DND-41 (cell line): ENCODE measurements around the gene ADD1.
A peak's percentile ranks its signal among the peaks of the same experiment; 100 is the strongest.

Experiments used
- ATAC-seq: fragments of 200-7000 bp; cut with Tn5 transposase; 3 replicates; pipeline ENCODE4 v1.9.1; 2021; ENCODE audit warnings: low read depth; ENCODE audit not compliant: insufficient read depth
- DNase-seq: peaks from one replicate; pipeline ENCODE4 v3.0.0-alpha.2; 2020
- H2AFZ ChIP-seq: 2 replicates; pipeline ENCODE4 v1.6.0; 2012; ENCODE audit warnings: low read depth, low read length
- H3K27ac ChIP-seq: 2 replicates; pipeline ENCODE4 v1.5.1; 2012; ENCODE audit warnings: low read length, inconsistent platforms
- H3K27me3 ChIP-seq: fragments of 200-600 bp; sonication (generic); 2 replicates; pipeline ENCODE4 v1.6.0; 2012; ENCODE audit warnings: low read length, mild to moderate bottlenecking, inconsistent platforms; ENCODE audit not compliant: insufficient read depth, poor library complexity
- H3K36me3 ChIP-seq: 2 replicates; pipeline ENCODE4 v1.5.1; 2012; ENCODE audit warnings: low read length, inconsistent platforms; ENCODE audit not compliant: insufficient read depth
- H3K4me1 ChIP-seq: 2 replicates; pipeline ENCODE4 v1.5.1; 2012; ENCODE audit warnings: mild to moderate bottlenecking, low read length; ENCODE audit not compliant: insufficient read depth
- H3K4me2 ChIP-seq: 2 replicates; pipeline ENCODE4 v1.6.0; 2012; ENCODE audit warnings: mild to moderate bottlenecking, moderate library complexity, low read length, inconsistent platforms; ENCODE audit not compliant: insufficient read depth
- H3K4me3 ChIP-seq, 2 experiments: fragments of 200-600 bp in 1 of 2; shearing (Covaris generic) in 1 of 2; 2 replicates each; pipeline ENCODE4 v1.5.1; 2012 to 2016; ENCODE audit warnings: inconsistent platforms in 2 of 2, low read length in 2 of 2, mild to moderate bottlenecking in 2 of 2, low read depth in 1 of 2, moderate library complexity in 1 of 2
- H3K79me2 ChIP-seq: 2 replicates; pipeline ENCODE4 v1.6.0; 2012; ENCODE audit warnings: low read length, inconsistent platforms; ENCODE audit not compliant: insufficient read depth
- H3K9ac ChIP-seq: 2 replicates; pipeline ENCODE4 v1.6.0; 2012; ENCODE audit warnings: low read depth, mild to moderate bottlenecking, inconsistent platforms, low read length, moderate library complexity
- H3K9me3 ChIP-seq: 2 replicates; pipeline ENCODE4 v1.5.1; 2012; ENCODE audit warnings: low read length, moderate library complexity, mild to moderate bottlenecking, inconsistent platforms; ENCODE audit not compliant: insufficient read depth, severe bottlenecking
- H4K20me1 ChIP-seq: 2 replicates; pipeline ENCODE4 v1.6.0; 2012; ENCODE audit warnings: low read length; ENCODE audit not compliant: insufficient read depth
- EZH2 ChIP-seq: IDR thresholded peaks from 3 replicates; pipeline ENCODE4 v1.6.1; 2012; ENCODE audit warnings: borderline replicate concordance, low read depth, mild to moderate bottlenecking, moderate library complexity, low read length, inconsistent platforms; ENCODE audit not compliant: severe bottlenecking
- TF ChIP-seq, protein P1 (sequence below): IDR thresholded peaks from 2 replicates; pipeline ENCODE4 v1.5.1; 2012; ENCODE audit warnings: borderline replicate concordance, low read length, moderate library complexity, mild to moderate bottlenecking; ENCODE audit not compliant: poor library complexity, severe bottlenecking; ENCODE audit errors: extremely low read depth

The ADD1 gene

DNA sequence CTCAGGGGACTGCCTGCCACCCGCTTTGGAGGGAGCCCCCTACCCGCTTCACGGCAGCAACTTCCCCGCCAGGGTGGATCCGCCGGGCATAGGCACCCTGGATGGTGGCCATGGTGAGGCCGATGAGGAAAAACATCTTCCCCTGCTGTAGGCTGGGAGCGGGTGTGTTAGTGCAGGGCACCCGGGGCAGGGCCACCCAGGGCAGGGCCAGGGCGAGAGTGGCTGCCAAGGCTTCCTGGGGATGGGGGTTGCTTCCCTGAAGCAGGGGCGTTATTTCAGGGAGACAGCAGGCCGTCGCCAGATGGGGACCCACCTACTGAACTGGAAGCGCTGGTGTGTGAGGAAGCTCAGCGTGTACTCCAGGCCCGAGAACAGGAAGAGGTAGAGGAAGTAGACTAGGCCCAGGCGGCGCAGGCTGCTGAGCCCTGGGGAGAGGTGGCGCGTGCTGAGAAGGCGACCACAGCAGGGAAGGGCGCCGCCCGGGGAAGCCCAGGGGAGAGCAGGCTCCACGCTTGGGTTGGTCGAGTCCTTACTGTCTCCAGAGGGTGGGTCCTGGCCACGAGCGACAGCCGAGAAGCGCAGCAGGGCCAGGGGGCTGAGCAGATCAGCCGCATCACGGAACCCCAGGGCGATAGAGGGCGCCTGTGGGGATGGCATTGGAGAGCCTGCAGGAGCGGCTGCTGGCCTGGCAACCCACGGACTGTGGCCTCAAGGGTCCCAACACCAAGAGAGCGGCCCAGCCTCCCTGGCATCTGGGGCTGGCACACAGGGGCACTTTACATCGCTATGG, 88.1 kb downstream of the ADD1 start:
- Histone ChIP-seq H3K79me2 (peaks cover 13% of the 10 kb centered on the region), H4K20me1 (peaks cover 35% of the 10 kb centered on the region), H3K27me3 (no peaks in the 10 kb centered on the region), H3K4me1 (peaks cover 41% of the 10 kb centered on the region), H3K4me2 (no peak overlapping the region), H3K36me3 (peaks cover 64% of the 10 kb centered on the region), H3K27ac (no peak overlapping the region), H3K9ac (no peak overlapping the region), H2AFZ (no peak overlapping the region), H3K4me3 (no peak overlapping the region), H3K9me3 (no peaks in the 10 kb centered on the region)
- DNase-seq (peak; percentile 50), ATAC-seq (no peak)
- no peak for TF ChIP-seq EZH2
- TF ChIP-seq, protein P1, sequence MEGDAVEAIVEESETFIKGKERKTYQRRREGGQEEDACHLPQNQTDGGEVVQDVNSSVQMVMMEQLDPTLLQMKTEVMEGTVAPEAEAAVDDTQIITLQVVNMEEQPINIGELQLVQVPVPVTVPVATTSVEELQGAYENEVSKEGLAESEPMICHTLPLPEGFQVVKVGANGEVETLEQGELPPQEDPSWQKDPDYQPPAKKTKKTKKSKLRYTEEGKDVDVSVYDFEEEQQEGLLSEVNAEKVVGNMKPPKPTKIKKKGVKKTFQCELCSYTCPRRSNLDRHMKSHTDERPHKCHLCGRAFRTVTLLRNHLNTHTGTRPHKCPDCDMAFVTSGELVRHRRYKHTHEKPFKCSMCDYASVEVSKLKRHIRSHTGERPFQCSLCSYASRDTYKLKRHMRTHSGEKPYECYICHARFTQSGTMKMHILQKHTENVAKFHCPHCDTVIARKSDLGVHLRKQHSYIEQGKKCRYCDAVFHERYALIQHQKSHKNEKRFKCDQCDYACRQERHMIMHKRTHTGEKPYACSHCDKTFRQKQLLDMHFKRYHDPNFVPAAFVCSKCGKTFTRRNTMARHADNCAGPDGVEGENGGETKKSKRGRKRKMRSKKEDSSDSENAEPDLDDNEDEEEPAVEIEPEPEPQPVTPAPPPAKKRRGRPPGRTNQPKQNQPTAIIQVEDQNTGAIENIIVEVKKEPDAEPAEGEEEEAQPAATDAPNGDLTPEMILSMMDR: no peak

DNA sequence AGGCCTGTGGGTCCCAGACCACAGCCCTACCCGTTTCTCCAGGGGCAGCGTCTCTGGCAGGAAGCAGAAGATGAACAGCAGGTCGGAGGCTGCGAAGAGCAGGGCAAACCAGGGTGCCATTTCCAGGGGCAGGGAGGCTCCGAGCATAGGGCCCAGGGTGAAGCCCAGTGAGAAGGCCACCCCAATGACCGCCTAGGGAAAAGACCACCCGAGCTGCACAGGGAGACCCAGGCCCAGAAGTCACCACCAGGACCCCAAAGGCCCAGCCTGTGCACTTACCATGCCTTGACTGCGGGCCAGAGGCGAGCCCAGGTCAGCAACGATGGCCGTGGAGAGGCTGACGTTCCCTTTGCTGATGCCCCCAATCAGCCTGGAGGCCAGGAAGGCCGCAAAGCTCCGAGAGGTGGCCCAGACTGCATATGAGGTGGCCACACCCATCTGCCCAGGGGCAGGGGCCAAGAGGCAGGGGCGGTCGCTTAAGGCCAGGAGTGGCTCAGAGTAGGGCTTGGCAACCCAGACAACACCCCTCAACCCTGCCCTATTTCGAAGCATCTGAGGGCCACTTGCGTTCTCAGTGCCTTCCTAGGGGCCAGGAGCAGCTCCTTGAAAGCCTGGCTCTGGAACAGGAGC, 88.8 kb downstream of the ADD1 start:
- ATAC-seq: no peak
- H3K9ac ChIP-seq: no peak overlapping the region
- peaks cover 13% of the 10 kb centered on the region for H3K79me2 ChIP-seq
- peaks cover 38% of the 10 kb centered on the region for H4K20me1 ChIP-seq
- no peak overlapping the region for H2AFZ ChIP-seq
- peaks cover 64% of the 10 kb centered on the region for H3K36me3 ChIP-seq
- peak overlapping the region; percentile 68; the same call in 1 of the 2 replicates for H3K4me2 ChIP-seq
- TF ChIP-seq EZH2: no peak
- TF ChIP-seq, protein P1: no peak
- no peaks in the 10 kb centered on the region for H3K9me3 ChIP-seq
- no peaks in the 10 kb centered on the region for H3K27me3 ChIP-seq
- H3K27ac ChIP-seq: no peak overlapping the region
- DNase-seq: no peak
- peaks cover 48% of the 10 kb centered on the region for H3K4me1 ChIP-seq
- H3K4me3 ChIP-seq: 0 out of 4 replicates have a peak overlapping the region, but pooled peaks of 1 of the 2 experiments have one; percentile 54

DNA sequence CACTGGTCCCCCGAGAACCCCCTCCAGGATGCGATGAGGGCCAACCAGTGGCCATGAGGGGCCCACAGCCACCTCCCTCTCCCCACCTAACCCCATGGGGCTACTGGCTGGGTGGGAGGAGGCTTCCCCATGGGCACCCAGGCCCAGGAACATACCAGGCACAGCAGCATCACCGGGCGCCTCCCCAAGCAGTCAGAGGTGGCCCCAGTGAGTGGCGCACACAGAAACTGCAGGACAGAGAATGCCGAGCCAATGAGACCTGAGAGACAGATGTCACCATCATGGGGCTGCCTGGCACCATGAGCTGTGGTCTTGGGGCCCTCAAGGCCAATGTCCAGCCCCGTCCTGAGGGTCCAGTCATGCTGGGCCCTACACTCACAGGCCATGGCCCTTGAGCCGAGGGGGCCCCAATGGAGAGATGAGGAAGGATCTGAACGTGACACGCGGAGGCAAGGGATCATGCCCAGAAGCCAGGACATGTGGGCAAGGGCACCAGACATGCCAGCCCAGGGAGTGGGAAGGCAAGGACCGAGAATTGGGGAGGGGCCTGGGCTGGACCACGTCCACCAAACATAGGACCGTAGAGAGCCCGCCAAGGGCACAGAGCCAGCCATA, 89.4 kb downstream of the ADD1 start:
- Histone ChIP-seq H3K4me2 (peak overlapping the region; percentile 68), H3K27me3 (no peaks in the 10 kb centered on the region), H4K20me1 (peaks cover 41% of the 10 kb centered on the region), H3K36me3 (peaks cover 64% of the 10 kb centered on the region), H3K9me3 (no peaks in the 10 kb centered on the region), H3K9ac (peak overlapping the region; percentile 62; the same call in 1 of the 2 replicates), H3K79me2 (peaks cover 13% of the 10 kb centered on the region), H3K4me3 (peak overlapping the region in 1 of 2 experiments; percentile 54; a peak in 2 of 4 replicates), H2AFZ (no peak overlapping the region), H3K27ac (no peak overlapping the region), H3K4me1 (peaks cover 50% of the 10 kb centered on the region)
- ATAC-seq: no peak
- no peak for TF ChIP-seq EZH2
- DNase-seq: no peak

DNA sequence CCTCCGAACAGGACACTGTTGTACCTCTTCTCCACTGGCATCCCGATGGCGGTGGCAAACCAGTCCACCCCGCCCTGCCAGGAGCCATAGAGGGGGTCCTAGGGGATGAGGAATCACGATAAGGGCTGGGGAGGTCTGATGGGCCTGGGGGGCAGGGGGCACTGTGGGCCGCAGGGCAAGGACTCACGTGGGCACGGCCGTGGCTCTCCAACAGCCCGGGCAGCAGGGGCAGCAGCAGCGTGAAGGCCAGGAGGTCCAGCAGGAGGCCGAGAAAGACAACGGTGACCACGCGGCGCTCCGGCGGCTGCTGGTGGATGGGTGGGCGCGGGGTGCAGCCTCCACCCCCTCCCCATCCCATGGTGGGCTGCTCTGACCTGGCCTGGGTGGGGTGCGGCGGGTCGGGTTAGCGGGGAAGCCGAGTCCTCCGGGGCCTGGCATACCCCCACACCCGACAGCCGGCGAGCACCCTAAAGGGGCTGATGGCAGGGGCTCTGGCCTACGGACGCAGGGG, 90.0 kb downstream of the ADD1 start:
- H2AFZ ChIP-seq: peak overlapping the region; percentile 59
- H3K36me3 ChIP-seq: peaks cover 64% of the 10 kb centered on the region
- no peaks in the 10 kb centered on the region for H3K27me3 ChIP-seq
- H3K27ac ChIP-seq: no peak overlapping the region
- H4K20me1 ChIP-seq: peaks cover 41% of the 10 kb centered on the region
- peaks cover 13% of the 10 kb centered on the region for H3K79me2 ChIP-seq
- no peaks in the 10 kb centered on the region for H3K9me3 ChIP-seq
- H3K4me2 ChIP-seq: peak overlapping the region; percentile 68
- H3K4me1 ChIP-seq: peaks cover 50% of the 10 kb centered on the region
- peak overlapping the region; percentile 62 for H3K9ac ChIP-seq
- H3K4me3 ChIP-seq: peak overlapping the region; percentile 32 to 54; a peak in 3 of 4 replicates
- ATAC-seq: no peak
- DNase-seq: no peak
- TF ChIP-seq, protein P1: no peak
